NCI-H187 (cell line): ENCODE data around the gene RNF181.
"Not testable (repeated sequence)": the region's sequence is repeated elsewhere in the genome, so short reads cannot be mapped to it uniquely, and the experiment has no call there.

Experiments used
- DNase-seq, 2 experiments: peaks; one replicate each; lab custom pipeline; 2025; lab: John Stamatoyannopoulos, UW

RNF181 gene

DNA sequence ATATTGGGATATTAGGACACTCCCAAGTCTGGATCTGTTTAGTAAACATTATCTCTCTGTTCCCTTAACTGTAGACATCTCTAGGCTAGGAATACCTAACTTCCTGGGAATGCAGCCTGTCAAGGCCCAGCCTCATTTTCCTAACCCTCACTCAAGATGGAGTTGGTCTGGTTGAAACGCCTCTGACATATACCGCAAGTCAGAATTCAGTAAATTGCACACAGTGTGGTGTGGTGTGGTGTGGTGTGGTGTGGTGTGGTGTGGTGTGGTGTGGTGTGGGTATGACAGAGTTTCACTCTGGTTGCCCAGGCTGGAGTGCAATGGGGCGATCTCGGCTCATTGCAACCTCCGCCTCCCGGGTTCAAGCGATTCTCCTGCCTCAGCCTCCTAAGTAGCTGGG lies 19.2 kb downstream of the RNF181 start:
- not testable (repeated sequence) for DNase-seq

DNA sequence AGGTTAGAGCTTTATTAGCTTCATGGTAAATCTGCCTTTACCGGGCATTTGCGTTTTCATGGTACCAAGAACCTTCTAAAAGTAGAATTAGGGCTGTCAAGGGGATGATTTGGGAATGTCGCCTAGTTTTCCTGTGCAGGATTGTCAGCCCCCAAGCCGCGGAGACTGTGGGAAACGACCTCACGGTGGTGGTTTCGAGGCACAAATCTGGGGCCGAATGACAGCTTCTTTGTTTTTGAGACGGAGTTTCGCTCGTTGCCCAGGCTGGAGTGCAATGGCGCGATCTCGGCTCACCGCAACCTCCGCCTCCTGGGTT lies 19.8 kb downstream of the RNF181 start:
- no peak for DNase-seq

DNA sequence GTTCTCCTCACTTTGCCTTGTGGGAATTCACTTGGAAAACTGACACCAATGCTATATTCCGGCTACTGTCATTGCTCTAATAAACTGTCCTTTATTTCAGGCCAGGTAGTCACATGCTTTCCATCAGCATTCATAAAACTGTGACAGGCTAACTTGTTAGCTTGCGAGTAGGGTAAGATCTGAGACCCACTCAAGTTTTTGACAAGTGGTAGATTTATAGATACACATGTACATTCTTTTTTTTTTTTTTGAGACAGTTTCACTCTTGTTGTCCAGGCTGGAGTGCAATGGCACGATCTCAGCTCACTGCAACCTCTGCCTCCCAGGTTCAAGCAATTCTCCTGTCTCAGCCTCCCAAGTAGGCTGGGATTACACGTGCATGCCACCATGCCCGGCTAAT lies 22.2 kb downstream of the RNF181 start:
- not testable (repeated sequence) for DNase-seq

DNA sequence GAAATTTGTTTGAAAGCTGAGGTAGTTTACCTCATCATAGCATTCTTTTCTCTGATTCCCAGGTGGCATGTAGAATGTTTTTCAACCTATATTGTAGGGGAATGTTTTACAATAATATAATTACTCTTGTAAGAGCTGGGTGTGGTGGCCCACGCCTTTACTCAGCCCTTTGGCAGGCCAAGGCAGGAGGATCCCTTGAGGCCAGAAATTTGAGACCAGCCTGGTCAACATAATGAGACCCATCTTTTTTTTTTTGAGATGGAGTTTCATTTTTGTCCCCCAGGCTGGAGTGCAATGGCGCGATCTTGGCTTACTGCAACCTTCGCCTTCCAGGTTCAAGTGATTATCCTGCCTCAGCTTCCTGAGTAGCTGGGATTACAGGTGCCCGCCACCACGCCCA lies 24.1 kb downstream of the RNF181 start:
- DNase-seq, result no peak

DNA sequence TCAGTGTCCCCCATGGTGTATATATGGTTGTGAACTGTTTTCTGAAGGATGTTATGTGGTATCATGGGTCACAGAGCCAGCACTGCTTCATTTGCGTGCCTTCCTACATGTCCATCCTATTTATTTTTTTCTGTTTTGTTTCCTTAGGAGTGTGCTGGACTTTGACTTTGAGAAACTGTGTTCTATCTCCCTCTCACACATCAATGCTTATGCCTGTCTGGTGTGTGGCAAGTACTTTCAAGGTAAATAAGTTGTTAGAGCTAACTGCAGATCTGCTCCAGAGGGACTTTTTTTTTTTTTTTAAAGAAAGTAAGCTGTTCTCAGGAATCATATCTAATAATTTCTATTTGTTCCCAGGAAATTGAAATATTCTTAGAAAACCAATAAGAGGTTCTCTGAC lies 25.8 kb downstream of the RNF181 start:
- no peak for DNase-seq

DNA sequence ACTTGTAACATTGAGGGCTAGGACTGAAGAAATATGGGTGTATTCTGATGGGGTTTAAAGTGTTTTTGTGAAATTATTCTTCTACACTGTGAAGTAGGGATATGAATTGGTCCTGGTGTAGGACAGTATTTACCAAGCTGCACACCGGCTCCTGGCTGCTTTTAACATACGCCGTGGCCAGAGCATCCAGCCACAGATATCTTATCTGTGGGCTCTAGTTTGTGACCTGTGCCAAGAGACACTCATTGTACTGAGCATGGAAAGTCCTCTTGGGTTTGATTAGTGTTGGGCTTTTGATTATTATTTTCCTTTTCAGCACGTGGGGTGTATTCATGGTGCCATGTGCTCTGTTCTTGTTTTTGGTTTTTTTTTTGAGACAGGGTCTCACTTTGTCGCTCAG lies 28.4 kb downstream of the RNF181 start:
- DNase-seq, result no peak

DNA sequence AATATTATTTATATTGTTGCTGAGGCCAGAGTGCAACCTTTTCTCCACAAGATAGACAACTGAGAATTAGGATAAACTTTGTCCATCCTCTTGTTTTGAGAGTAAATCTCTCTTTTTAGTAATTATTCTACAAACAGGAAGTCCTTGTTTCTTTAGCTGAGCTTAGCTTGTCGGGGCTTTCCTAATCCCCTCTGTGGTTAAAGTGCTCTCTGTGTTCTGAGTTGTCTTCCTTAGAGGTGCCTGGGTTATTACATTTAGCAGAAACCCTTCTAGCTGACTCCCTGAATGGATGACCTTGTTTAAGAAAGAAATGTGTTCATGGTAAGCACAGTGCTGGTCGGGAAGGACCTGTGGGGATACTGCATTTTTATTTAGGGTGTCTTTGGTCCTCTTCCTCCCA lies 33.1 kb downstream of the RNF181 start:
- no peak for DNase-seq

DNA sequence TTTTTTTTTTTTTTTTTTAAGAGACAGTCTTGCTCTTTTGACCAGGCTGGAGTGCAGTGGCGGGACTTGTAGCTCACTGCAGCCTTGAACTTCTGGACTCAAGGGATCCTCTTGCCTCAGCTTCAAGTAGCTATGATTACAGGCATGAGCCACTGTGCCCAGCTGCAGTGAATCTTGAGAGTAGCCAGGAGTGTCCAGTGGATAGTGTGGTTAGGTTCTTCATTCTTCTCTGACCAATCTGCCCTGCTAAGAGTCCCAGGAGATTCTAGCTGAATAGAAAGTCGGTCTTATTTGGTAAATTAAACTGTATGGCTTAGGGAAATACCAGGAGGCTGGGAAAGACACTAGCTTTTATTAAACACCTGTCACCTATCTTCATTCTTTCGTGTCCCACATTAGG lies 35.8 kb downstream of the RNF181 start:
- DNase-seq, result no peak

DNA sequence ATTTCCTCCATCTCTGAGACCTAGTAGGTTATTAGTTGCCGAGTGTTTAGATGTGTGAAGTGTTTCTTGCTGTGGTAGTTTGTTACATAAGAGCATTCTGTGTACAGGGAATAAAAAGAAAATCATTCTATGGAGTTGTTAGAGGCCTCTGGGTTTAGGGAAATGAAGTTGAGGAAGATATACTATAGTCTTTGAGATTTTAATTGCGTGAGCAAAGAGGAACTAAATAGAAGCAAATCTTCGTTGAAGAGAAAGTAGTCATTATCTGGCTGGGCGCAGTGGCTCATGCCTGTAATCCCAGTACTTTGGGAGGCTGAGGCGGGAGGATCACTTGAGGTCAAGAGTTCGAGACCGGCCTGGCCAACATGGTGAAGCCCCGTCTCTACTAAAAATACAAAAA lies 39.5 kb downstream of the RNF181 start:
- no peak for DNase-seq

DNA sequence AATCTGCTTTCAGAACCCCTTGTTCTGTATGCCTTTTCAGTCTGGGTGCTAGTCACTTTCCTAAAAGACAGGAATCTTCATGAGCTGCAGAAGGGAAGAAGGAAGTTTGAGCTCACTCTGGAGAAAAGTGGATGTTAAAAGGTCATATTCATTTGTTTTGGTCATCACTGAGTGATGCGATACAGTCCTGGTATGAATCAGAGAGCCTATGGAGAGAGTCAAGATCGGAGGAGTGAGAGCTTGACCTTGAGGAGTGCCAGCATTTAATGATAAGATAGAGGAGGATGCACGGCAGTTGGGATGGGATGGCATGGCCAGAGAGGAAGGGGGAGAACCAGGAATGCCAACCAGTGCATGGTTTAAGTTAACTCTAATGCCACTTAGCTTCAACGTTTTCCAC lies 40.1 kb downstream of the RNF181 start:
- no peak for DNase-seq

DNA sequence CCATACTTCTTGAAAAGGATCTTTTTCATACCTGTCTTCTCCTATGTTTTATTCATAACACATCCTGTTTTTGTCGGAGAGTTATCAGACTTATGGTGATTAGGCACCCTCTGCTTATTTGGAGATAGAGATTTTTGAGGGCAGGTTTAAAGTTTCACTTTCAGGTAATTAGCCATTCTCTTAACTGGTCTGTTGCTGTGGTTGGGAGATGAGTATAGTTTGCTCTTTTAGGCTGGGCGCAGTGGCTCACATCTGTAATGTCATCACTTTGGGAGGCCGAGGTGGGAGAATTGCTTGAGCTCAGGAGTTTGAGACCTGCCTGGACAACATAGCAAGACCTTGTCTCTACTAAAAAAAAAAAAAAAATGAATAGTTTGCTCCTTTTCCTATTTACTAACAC lies 47.2 kb downstream of the RNF181 start:
- DNase-seq, result no peak

DNA sequence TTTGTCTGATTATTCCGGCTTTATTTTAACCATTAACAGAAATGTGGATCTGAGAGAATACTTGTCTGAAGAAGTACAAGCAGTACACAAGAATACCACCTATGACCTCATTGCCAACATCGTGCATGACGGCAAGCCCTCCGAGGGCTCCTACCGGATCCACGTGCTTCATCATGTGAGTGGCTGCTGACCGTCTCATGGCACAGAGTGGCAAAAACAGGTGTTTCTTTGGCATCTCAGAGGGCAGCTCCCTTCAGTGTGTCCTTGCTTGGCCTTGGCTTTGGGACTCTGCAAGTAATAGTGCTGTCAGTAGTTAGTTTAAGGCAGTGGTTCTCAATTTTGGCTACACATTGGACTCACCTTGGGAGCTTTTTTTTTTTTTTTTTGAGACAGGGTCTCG lies 49.4 kb downstream of the RNF181 start:
- DNase-seq, result no peak

DNA sequence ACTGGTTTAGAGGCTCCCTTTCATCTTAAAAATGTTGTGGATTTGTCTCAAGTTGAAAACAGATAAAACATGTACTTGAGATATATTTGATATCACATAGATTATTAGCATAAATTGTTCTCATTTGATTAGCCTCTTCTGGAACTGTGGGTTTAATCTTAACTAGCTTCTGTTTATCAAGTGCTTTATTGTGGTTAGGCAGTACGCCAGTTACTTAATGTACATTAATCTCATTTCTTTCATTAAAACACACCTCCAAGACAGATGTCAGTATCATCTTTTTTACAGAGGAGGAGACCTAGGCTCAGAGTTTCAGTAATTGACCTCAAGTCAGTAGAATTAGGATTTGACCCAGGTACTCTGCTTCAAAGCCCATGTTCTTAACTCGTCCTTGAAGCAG lies 50.6 kb downstream of the RNF181 start:
- no peak for DNase-seq
